Lower leg skin (tissue), 4 donors: ENCODE results near the gene TXNIP. TPM values are rescaled to one million over a fixed set of nuclear protein-coding genes. Genes with fewer than 3 reads are reported as not detected.

Experiments used
- DNase-seq, 2 donors: peaks; one replicate each; pipeline ENCODE4 v3.0.0-alpha.2; 2019; ENCODE audit warnings: low spot score in 2 of 2
- H3K4me3 ChIP-seq: fragments of 200-600 bp; sonication (generic); 2 replicates; pipeline ENCODE4 v1.5.1; 2017; ENCODE audit warnings: mild to moderate bottlenecking, low read depth; ENCODE audit not compliant: poor library complexity, severe bottlenecking
- POLR2A ChIP-seq, 2 donors: fragments of 450-650 bp; IDR thresholded peaks; one replicate each; pipeline ENCODE4 v1.6.1; 2016 to 2017; ENCODE audit warnings: antibody characterized with exemption in 2 of 2, mild to moderate bottlenecking in 1 of 2, moderate library complexity in 1 of 2
- WGBS, 2 donors: methylation state at CpG; one replicate each; pipeline ENCODE4 v1.1.5; 2018; 5-methylcytosine and 5-hydroxymethylcytosine counted together
- intact Hi-C: fragments of 100-400 bp; cut with DNase I; formaldehyde crosslinking; loops from one replicate; pipeline ENCODE4 v1.15.0; 2023; ENCODE audit warnings: low total_unique reads
- total RNA-seq, 4 donors: library from RNA; depleted of rRNA; stranded (reverse); fragments of >200 nt; gene quantifications; one replicate each; pipeline ENCODE4 v1.1.0, GENCODE V29; 2016
- TF ChIP-seq, protein P1 (sequence below), 3 donors: fragments of 450-650 bp; IDR thresholded peaks; one replicate each; pipeline ENCODE4 v1.5.1; 2016; ENCODE audit warnings: antibody characterized with exemption in 3 of 3, mild to moderate bottlenecking in 3 of 3, moderate library complexity in 2 of 3

The TXNIP gene
- total RNA-seq, 4 donors from 2014 or later = 2,445 to 6,877 (median 3,895) TPM

DNA sequence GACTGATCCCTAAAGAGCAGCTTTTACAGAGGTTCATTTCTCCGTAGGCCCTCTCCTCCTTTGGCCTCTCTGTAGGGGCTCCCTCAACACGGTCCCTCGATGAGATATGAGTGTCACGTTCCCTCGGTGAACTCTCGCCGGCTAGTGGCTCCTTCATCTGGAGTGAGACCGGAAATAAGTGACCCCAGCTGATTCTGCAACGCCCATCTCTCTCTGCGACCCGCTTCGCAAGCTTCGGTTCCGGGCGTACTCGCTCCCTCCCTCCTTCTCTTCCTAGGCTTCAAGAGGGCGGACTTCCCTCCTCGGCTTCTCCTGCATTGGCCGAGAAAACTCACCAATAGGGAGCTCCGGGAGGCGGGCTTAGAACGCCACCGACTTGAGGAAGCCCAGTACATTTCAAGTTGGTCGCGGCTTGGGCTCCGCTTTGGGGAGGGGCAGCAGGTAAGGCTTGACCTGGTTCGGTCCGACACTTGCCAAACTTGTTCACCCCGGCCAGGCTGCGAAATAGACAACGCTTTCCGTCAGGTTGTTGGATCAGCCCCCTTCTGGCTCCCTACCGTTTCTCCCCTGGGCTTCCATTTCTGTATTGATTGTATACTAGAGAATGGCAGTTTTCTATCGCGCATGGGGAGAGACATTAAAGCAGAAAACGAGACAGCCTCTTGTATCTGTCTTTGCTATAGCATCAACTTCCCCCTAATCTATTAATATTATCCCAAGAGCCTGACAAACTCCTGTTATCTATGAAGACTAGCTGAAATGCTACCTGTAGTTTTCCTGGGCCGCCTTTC, 31.9 kb downstream of the TXNIP start, which contains the start of the genes ANKRD34A and POLR3GL:
Gene ANKRD34A, minus strand, starts transcription at position 248 of the 791 bp plus-strand sequence. CDS start 2,816 bp downstream, outside the sequence.
Gene POLR3GL, plus strand, starts transcription at position 363 of the 791 bp plus-strand sequence. CDS start 10,176 bp downstream, outside the sequence.
- peak within 1 kb of the TSS; percentile 42 for H3K4me3 ChIP-seq
- peak; percentile 97 to 99 for DNase-seq
- 1% methylated on average over 37 of the region's 37 CpGs for WGBS, 2 donors
- intact Hi-C loops = no loop called here
- TF ChIP-seq, protein P1, sequence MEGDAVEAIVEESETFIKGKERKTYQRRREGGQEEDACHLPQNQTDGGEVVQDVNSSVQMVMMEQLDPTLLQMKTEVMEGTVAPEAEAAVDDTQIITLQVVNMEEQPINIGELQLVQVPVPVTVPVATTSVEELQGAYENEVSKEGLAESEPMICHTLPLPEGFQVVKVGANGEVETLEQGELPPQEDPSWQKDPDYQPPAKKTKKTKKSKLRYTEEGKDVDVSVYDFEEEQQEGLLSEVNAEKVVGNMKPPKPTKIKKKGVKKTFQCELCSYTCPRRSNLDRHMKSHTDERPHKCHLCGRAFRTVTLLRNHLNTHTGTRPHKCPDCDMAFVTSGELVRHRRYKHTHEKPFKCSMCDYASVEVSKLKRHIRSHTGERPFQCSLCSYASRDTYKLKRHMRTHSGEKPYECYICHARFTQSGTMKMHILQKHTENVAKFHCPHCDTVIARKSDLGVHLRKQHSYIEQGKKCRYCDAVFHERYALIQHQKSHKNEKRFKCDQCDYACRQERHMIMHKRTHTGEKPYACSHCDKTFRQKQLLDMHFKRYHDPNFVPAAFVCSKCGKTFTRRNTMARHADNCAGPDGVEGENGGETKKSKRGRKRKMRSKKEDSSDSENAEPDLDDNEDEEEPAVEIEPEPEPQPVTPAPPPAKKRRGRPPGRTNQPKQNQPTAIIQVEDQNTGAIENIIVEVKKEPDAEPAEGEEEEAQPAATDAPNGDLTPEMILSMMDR (IDR thresholded peaks at IDR 0.05) = no peak
- TF ChIP-seq POLR2A (IDR thresholded peaks at IDR 0.05) = peak in 1 of 2 donors; percentile 73

DNA sequence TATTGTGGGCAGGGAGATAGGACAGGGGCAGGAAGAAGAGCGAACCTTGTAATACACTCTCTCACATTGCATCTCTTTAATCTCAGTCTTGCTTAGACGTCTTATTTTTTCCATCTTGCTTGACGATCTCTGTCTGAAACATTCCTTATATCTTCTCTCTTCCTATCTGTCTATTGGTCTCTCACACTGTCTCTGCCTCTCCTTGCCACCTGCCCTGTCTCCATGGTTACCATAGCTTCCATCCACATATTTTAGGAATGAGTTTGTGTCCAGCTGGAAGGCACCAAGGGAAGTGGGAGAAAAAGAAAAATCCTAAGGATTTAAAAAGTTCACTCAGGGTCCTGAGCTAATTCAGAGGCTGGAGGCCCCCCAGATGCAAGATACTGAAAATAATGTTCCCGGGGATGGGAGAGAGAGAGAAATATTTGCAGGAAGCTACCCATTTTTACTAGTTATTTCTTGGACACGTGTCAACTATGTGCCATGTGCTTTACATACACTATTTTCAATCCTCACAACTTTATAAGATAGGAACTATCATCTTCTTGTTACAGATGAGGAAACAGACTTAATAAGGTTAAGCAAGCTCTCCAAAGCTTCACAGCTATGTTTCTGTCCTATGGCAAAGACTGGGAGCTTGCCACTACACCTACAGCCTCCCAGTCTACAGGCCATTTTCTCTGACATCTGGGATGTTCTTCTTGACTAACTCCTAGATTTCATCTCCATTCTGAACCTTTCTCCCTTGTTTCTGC, 32.9 kb downstream of the TXNIP start:
- peak in 1 of 2 donors; percentile 63 for DNase-seq
- H3K4me3 ChIP-seq = no peak overlapping the region
- intact Hi-C loops = no loop called here
- TF ChIP-seq, protein P1 (IDR thresholded peaks at IDR 0.05) = no peak
- TF ChIP-seq POLR2A (IDR thresholded peaks at IDR 0.05) = no peak
- 24 to 26% methylated on average over 5 of the region's 5 CpGs for WGBS, 2 donors

GRCh38 chr1:145962157-145963102, 33.9 kb downstream of the TXNIP start:
- WGBS, 2 donors = 3 to 4% methylated on average over 18 to 29 of the region's 36 CpGs
- intact Hi-C loops = no loop called here
- H3K4me3 ChIP-seq = peak overlapping the region; percentile 43
- TF ChIP-seq, protein P1 (IDR thresholded peaks at IDR 0.05) = no peak
- no peak for TF ChIP-seq POLR2A (IDR thresholded peaks at IDR 0.05)
- DNase-seq = peak in 1 of 2 donors; percentile 88

GRCh38 chr1:145961425-145962156, 34.8 kb downstream of the TXNIP start:
- TF ChIP-seq, protein P1 (IDR thresholded peaks at IDR 0.05) = no peak
- no peak for TF ChIP-seq POLR2A (IDR thresholded peaks at IDR 0.05)
- intact Hi-C loops = no loop called here
- peak in 1 of 2 donors; percentile 93 for DNase-seq
- WGBS, 2 donors = 0 to 1% methylated on average over 27 to 44 of the region's 57 CpGs
- H3K4me3 ChIP-seq = peak overlapping the region; percentile 43

- TF ChIP-seq, protein P1 (IDR thresholded peaks at IDR 0.05) = no peak
- no peak for TF ChIP-seq POLR2A (IDR thresholded peaks at IDR 0.05)
- intact Hi-C loops = no loop called here
- H3K4me3 ChIP-seq = peak overlapping the region; percentile 31
- peak in 1 of 2 donors; percentile 85 for DNase-seq
- WGBS, 2 donors = 0 to 1% methylated on average over 16 of the region's 22 CpGs
Measured at GRCh38 chr1:145961109-145961424, 35.3 kb downstream of the TXNIP start.
